Endothelial cell (in vitro differentiated cells): Measurements from ENCODE around the gene ASIC1. TPM values are rescaled to one million over a fixed set of nuclear protein-coding genes. Genes with fewer than 3 reads are reported as not detected.

Source experiments
- DNase-seq: peaks from one replicate; pipeline ENCODE4 v3.0.0; 2021; ENCODE audit warnings: low spot score
- H3K27ac Mint-ChIP-seq: one replicate; pipeline ENCODE4 v1.8.0; 2021; ENCODE audit warnings: mixed read lengths, inconsistent platforms; ENCODE audit not compliant: unreplicated experiment
- H3K27me3 Mint-ChIP-seq: one replicate; pipeline ENCODE4 v1.8.0; 2021; ENCODE audit warnings: mild to moderate bottlenecking, moderate library complexity, mixed read lengths, inconsistent platforms; ENCODE audit not compliant: unreplicated experiment
- H3K36me3 Mint-ChIP-seq: one replicate; pipeline ENCODE4 v1.8.0; 2021; ENCODE audit warnings: mild to moderate bottlenecking, low read depth, mixed read lengths, inconsistent platforms; ENCODE audit not compliant: unreplicated experiment
- H3K4me1 Mint-ChIP-seq: one replicate; pipeline ENCODE4 v1.8.0; 2021; ENCODE audit warnings: mild to moderate bottlenecking, mixed read lengths, inconsistent platforms; ENCODE audit not compliant: unreplicated experiment
- H3K4me3 Mint-ChIP-seq: one replicate; pipeline ENCODE4 v1.8.0; 2021; ENCODE audit warnings: mild to moderate bottlenecking, mixed read lengths, inconsistent platforms; ENCODE audit not compliant: unreplicated experiment
- H3K9me3 Mint-ChIP-seq: one replicate; pipeline ENCODE4 v1.8.0; 2021; ENCODE audit warnings: mixed read lengths, inconsistent platforms; ENCODE audit not compliant: unreplicated experiment
- total RNA-seq: library from RNA; stranded (reverse); fragmentation: NEBNext Ultra II Directional; extraction: Animal tissue kit (Norgen Biotek cat#: 25700); gene quantifications from one replicate; pipeline ENCODE4 v1.2.1, GENCODE V29; 2021; ENCODE audit not compliant: unreplicated experiment
- TF ChIP-seq, protein P1 (sequence below): fragments of 200-600 bp; sonication (generic); IDR thresholded peaks from one replicate; pipeline ENCODE4 v1.5.0; 2021; ENCODE audit warnings: antibody characterized with exemption; ENCODE audit not compliant: unreplicated experiment

ASIC1 gene
- total RNA-seq, 1 donor from 2014 or later = 1.9 TPM

DNA sequence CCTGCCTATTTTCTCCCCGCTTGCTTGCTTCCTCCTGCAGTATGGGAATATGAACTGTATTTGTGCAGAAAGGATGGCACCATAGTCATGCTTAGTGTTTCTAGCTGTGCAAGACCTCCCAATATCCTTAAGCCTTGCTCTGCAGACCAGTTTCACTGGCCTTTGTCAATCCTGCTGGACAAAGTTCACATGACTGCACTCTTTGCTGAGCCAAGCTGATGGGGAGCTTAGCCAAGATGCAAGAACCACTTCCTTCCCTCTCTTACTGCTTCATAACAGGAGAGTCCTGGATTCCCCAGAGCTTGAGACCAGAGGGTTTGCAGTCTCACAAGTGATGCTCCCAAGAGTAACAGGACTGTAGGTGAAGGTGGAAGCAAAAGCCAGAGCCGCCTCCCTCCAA is 3.8 kb downstream of the ASIC1 start:
- TF ChIP-seq, protein P1, sequence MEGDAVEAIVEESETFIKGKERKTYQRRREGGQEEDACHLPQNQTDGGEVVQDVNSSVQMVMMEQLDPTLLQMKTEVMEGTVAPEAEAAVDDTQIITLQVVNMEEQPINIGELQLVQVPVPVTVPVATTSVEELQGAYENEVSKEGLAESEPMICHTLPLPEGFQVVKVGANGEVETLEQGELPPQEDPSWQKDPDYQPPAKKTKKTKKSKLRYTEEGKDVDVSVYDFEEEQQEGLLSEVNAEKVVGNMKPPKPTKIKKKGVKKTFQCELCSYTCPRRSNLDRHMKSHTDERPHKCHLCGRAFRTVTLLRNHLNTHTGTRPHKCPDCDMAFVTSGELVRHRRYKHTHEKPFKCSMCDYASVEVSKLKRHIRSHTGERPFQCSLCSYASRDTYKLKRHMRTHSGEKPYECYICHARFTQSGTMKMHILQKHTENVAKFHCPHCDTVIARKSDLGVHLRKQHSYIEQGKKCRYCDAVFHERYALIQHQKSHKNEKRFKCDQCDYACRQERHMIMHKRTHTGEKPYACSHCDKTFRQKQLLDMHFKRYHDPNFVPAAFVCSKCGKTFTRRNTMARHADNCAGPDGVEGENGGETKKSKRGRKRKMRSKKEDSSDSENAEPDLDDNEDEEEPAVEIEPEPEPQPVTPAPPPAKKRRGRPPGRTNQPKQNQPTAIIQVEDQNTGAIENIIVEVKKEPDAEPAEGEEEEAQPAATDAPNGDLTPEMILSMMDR = no peak
- H3K9me3 Mint-ChIP-seq = no peaks in the 10 kb centered on the region
- H3K36me3 Mint-ChIP-seq = peaks cover 5% of the 10 kb centered on the region
- no peak overlapping the region for H3K4me3 Mint-ChIP-seq
- peaks cover 21% of the 10 kb centered on the region for H3K27me3 Mint-ChIP-seq
- H3K4me1 Mint-ChIP-seq = peaks cover 11% of the 10 kb centered on the region
- DNase-seq = no peak
- H3K27ac Mint-ChIP-seq = no peak overlapping the region

- H3K27ac Mint-ChIP-seq = no peak overlapping the region
- peaks cover 1% of the 10 kb centered on the region for H3K4me1 Mint-ChIP-seq
- H3K27me3 Mint-ChIP-seq = peaks cover 14% of the 10 kb centered on the region
- H3K9me3 Mint-ChIP-seq = no peaks in the 10 kb centered on the region
- TF ChIP-seq, protein P1 = no peak
- DNase-seq = no peak
- peaks cover 1% of the 10 kb centered on the region for H3K36me3 Mint-ChIP-seq
- H3K4me3 Mint-ChIP-seq = no peak overlapping the region
Measured at GRCh38 chr12:50061946-50062686, 4.7 kb downstream of the ASIC1 start.

DNA sequence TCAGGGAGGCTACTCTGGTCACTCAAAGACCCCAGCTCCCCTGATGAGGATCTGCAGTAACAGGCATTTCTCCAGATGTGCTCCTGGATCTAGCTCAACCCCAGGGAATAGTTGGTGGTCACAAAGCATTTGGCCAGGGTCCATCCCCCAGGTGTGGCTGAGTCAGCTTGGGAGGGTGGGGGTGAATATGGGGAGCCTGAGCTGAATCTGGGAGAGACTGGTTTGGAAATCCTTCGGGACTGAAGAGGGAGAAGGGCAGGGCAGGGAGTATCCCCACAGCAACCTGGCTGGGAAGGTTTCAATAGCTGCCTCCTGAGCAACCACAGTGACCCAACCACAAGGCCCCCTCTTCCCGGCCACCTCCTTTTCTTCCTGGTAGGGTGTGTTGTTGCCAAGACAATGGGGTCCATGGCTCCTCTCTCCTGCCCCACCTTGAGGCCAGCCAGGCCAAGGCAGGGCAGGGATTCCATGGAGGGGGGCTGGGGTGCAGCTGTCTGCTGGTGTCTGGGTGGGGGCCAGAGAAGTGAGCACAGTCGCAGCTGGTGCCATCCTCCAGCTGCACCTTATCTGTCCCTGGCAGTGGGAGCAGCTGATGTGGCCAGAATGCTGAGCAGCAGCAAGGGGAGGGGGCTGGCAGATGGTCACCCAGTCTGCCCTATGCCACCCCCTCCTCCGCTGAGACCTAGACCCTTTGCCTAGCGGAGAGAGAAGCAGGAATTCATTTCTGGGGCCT is 5.5 kb downstream of the ASIC1 start:
- H3K9me3 Mint-ChIP-seq = no peaks in the 10 kb centered on the region
- H3K4me1 Mint-ChIP-seq = no peaks in the 10 kb centered on the region
- H3K27ac Mint-ChIP-seq = no peak overlapping the region
- TF ChIP-seq, protein P1 = no peak
- no peak overlapping the region for H3K4me3 Mint-ChIP-seq
- DNase-seq = no peak
- H3K27me3 Mint-ChIP-seq = peaks cover 14% of the 10 kb centered on the region
- H3K36me3 Mint-ChIP-seq = no peaks in the 10 kb centered on the region

- Mint-ChIP-seq H3K27me3 (peaks cover 5% of the 10 kb centered on the region), H3K4me1 (peaks cover 14% of the 10 kb centered on the region), H3K36me3 (no peaks in the 10 kb centered on the region), H3K27ac (no peak overlapping the region), H3K4me3 (no peak overlapping the region), H3K9me3 (no peaks in the 10 kb centered on the region)
- DNase-seq = no peak
- TF ChIP-seq, protein P1 = no peak
Measured at GRCh38 chr12:50065726-50066310, 8.4 kb downstream of the ASIC1 start.
